COLO829 (cell line): Measurements from ENCODE around the gene PKN2.
"Not testable (repeated sequence)": the region's sequence is repeated elsewhere in the genome, so short reads cannot be mapped to it uniquely, and the experiment has no call there.

Source experiments
- DNase-seq: peaks from one replicate; pipeline ENCODE4 v3.0.0; 2012; ENCODE audit warnings: low spot score

Gene PKN2

GRCh38 chr1:88880717-88881116 lies 196.6 kb downstream of the PKN2 start:
- DNase-seq: not testable (repeated sequence)

- DNase-seq: no peak
Measured at GRCh38 chr1:88883156-88883555, 199.1 kb downstream of the PKN2 start.
